Heart left ventricle (tissue), 16 donors: Measurements from ENCODE around the gene TMEM51. TPM values are rescaled to one million over a fixed set of nuclear protein-coding genes. Genes with fewer than 3 reads are reported as not detected.
A peak's percentile ranks its signal among the peaks of the same experiment; 100 is the strongest.

Source experiments
- ATAC-seq, 4 donors: fragments of 200-7000 bp; cut with Tn5 transposase; one replicate each; pipeline ENCODE4 v1.9.1; 2020 to 2022; ENCODE audit warnings: moderate library complexity in 4 of 4, mild to moderate bottlenecking in 3 of 4, moderate number of reproducible peaks in 1 of 4
- DNase-seq, 5 donors: peaks; one replicate each; pipeline ENCODE4 v3.0.0-alpha.2; 2020
- H3K27ac ChIP-seq, 12 donors: fragments of 200-600 bp; sonication (generic) in 4 of 12; one replicate each; pipeline versions ENCODE4 v1.5.0 to v1.8.0; 2016 to 2022; ENCODE audit warnings: mild to moderate bottlenecking in 2 of 12
- H3K27me3 ChIP-seq, 9 donors: fragments of 200-600 bp; sonication (generic) in 2 of 9; one replicate each; pipeline versions ENCODE4 v1.5.1 to v1.8.0; 2016 to 2022; ENCODE audit warnings: mild to moderate bottlenecking in 3 of 9
- H3K36me3 ChIP-seq, 9 donors: fragments of 200-600 bp; sonication (generic) in 2 of 9; one replicate each; pipeline versions ENCODE4 v1.5.0 to v1.8.0; 2018 to 2022; ENCODE audit warnings: mild to moderate bottlenecking in 2 of 9
- H3K4me1 ChIP-seq, 12 donors: fragments of 200-600 bp; sonication (generic) in 4 of 12; one replicate each; pipeline versions ENCODE4 v1.5.0 to v1.8.0; 2016 to 2022; ENCODE audit warnings: mild to moderate bottlenecking in 3 of 12
- H3K4me3 ChIP-seq, 12 donors: fragments of 200-600 bp; sonication (generic) in 4 of 12; one replicate each; pipeline versions ENCODE4 v1.5.0 to v1.8.0; 2017 to 2022; ENCODE audit warnings: mild to moderate bottlenecking in 9 of 12, moderate library complexity in 4 of 12
- H3K9me3 ChIP-seq, 12 donors: fragments of 200-600 bp; sonication (generic) in 4 of 12; one replicate each; pipeline versions ENCODE4 v1.5.0 to v1.8.0; 2016 to 2022; ENCODE audit warnings: mild to moderate bottlenecking in 1 of 12
- POLR2A ChIP-seq, 2 donors: fragments of 450-650 bp; IDR thresholded peaks; one replicate each; pipeline ENCODE4 v1.6.1; 2017; ENCODE audit warnings: antibody characterized with exemption in 2 of 2, mild to moderate bottlenecking in 2 of 2, moderate library complexity in 2 of 2
- WGBS, 4 donors: extraction: QIAGEN DNeasy Blood & Tissue Kit in 2 of 4; methylation state at CpG; one replicate each; pipeline versions ENCODE4 v1.1.5 to v1.1.7; 2013 to 2018; 5-methylcytosine and 5-hydroxymethylcytosine counted together
- intact Hi-C, 10 donors: fragments of 100-400 bp; cut with DNase I; formaldehyde crosslinking; loops; one replicate each; pipeline versions ENCODE4 v1.11.1 to v1.14.2; 2022
- polyA plus RNA-seq, 2 donors: library from polyadenylated mRNA; stranded (reverse); fragments of 200-250 nt; gene quantifications; one replicate each; pipeline ENCODE4 v1.2.3, GENCODE V29; 2013
- total RNA-seq, 9 donors: library from RNA; depleted of rRNA in 2 of 9; stranded (reverse); fragments of >200 nt in 2 of 9; fragmentation: NEBNext Ultra II Directional in 3 of 9; extraction: Animal tissue kit (Norgen Biotek cat#: 25700) in 3 of 9; gene quantifications; one replicate each; pipeline versions ENCODE4 v1.1.0 to v1.2.4, GENCODE V29; 2016 to 2023
- TF ChIP-seq, protein P1 (sequence below), 12 donors: fragments of 200-600 bp; sonication (generic) in 4 of 12; IDR thresholded peaks; one replicate each; pipeline versions ENCODE4 v1.5.0 to v1.8.0; 2018 to 2022; ENCODE audit warnings: antibody characterized with exemption in 12 of 12, mild to moderate bottlenecking in 5 of 12
- donor health status: ischemic (EF 13 %, LVEDD 7.1; RV severe dilation, severe dysfunction).
- donor health status: healthy with polysubstance abuse.
- donor health status: DM: no; HTN: yes; CAD: no.
- donor health status: DM: no; HTN: no; CAD: no.
- donor health status: ischemic (EF 25% LVEDD 6.9; RV normal size, moderate dysfunction).
- donor health status: ischemic (EF 25% LVEDD 5.7; RV mildly dilated, moderate dysfunction).
- donor health status: healthy.
- donor health status: DM: yes; HTN: yes; CAD: no.
- donor health status: ischemic (EF 35%, LVEDD 5.7; RV mildly dilated, moderate dysfunction).
- donor health status: nonischemic (EF 11% LVEDD 7.7; RV severe dilation, severe dysfunction).
- donor health status: DM: yes; HTN: yes; CAD: no.
- donor health status: PGD.
- donor health status: ischemic (EF 29% LVEDD 5.4; RV normal size, mild dysfunction).
- donor health status: nonischemic (EF 23%, LVEDD 6.1; RV moderate dilation, normal function).

Gene TMEM51
- total and polyA plus RNA-seq, 11 donors = 2.0 to 9.5 (median 3.8) TPM

GRCh38 chr1:15168479-15168878, 14.9 kb downstream of the TMEM51 start:
- no peak overlapping the region for H3K4me3 ChIP-seq
- no peak for TF ChIP-seq POLR2A (IDR thresholded peaks at IDR 0.05)
- TF ChIP-seq, protein P1, sequence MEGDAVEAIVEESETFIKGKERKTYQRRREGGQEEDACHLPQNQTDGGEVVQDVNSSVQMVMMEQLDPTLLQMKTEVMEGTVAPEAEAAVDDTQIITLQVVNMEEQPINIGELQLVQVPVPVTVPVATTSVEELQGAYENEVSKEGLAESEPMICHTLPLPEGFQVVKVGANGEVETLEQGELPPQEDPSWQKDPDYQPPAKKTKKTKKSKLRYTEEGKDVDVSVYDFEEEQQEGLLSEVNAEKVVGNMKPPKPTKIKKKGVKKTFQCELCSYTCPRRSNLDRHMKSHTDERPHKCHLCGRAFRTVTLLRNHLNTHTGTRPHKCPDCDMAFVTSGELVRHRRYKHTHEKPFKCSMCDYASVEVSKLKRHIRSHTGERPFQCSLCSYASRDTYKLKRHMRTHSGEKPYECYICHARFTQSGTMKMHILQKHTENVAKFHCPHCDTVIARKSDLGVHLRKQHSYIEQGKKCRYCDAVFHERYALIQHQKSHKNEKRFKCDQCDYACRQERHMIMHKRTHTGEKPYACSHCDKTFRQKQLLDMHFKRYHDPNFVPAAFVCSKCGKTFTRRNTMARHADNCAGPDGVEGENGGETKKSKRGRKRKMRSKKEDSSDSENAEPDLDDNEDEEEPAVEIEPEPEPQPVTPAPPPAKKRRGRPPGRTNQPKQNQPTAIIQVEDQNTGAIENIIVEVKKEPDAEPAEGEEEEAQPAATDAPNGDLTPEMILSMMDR (IDR thresholded peaks at IDR 0.05) = no peak
- H3K27me3 ChIP-seq = no peaks in the 10 kb centered on the region
- intact Hi-C loops = no loop called here
- no peaks in the 10 kb centered on the region for H3K9me3 ChIP-seq
- DNase-seq (no peak), ATAC-seq (peak; percentile 44 to 64 (median 58))
- H3K36me3 ChIP-seq = no peaks in the 10 kb centered on the region
- peak overlapping the region in 1 of 12 donors; percentile 37 for H3K27ac ChIP-seq
- H3K4me1 ChIP-seq = peaks cover 0 to 27% (median 0%) of the 10 kb centered on the region in 12 donors
- 50 to 66% (median 59%) methylated on average over 5 of the region's 5 CpGs for WGBS, 4 donors

- H3K36me3 ChIP-seq = no peaks in the 10 kb centered on the region
- H3K27ac ChIP-seq = no peak overlapping the region
- no peak for TF ChIP-seq POLR2A (IDR thresholded peaks at IDR 0.05)
- TF ChIP-seq, protein P1 (IDR thresholded peaks at IDR 0.05) = no peak
- no peak for DNase-seq
- WGBS, 4 donors = 91 to 94% (median 94%) methylated on average over 7 of the region's 7 CpGs
- ATAC-seq = no peak
- peaks cover 0 to 27% (median 0%) of the 10 kb centered on the region in 12 donors for H3K4me1 ChIP-seq
- H3K9me3 ChIP-seq = no peaks in the 10 kb centered on the region
- H3K27me3 ChIP-seq = no peaks in the 10 kb centered on the region
- intact Hi-C loops = no loop called here
- H3K4me3 ChIP-seq = no peak overlapping the region
These were observed 16.5 kb downstream of the TMEM51 start for GRCh38 chr1:15170071-15170470.

GRCh38 chr1:15171271-15171908, 17.8 kb downstream of the TMEM51 start:
- H3K4me1 ChIP-seq = peaks cover 0 to 27% (median 0%) of the 10 kb centered on the region in 12 donors
- H3K27ac ChIP-seq = peak overlapping the region in 2 of 12 donors; percentile 40 to 46
- ATAC-seq = no peak
- DNase-seq = no peak
- TF ChIP-seq, protein P1 (IDR thresholded peaks at IDR 0.05) = no peak
- no peak for TF ChIP-seq POLR2A (IDR thresholded peaks at IDR 0.05)
- no peaks in the 10 kb centered on the region for H3K9me3 ChIP-seq
- H3K36me3 ChIP-seq = no peaks in the 10 kb centered on the region
- H3K4me3 ChIP-seq = no peak overlapping the region
- H3K27me3 ChIP-seq = no peaks in the 10 kb centered on the region
- 80 to 91% (median 81%) methylated on average over 14 to 15 of the region's 15 CpGs for WGBS, 4 donors
- intact Hi-C loops = no loop called here

DNA sequence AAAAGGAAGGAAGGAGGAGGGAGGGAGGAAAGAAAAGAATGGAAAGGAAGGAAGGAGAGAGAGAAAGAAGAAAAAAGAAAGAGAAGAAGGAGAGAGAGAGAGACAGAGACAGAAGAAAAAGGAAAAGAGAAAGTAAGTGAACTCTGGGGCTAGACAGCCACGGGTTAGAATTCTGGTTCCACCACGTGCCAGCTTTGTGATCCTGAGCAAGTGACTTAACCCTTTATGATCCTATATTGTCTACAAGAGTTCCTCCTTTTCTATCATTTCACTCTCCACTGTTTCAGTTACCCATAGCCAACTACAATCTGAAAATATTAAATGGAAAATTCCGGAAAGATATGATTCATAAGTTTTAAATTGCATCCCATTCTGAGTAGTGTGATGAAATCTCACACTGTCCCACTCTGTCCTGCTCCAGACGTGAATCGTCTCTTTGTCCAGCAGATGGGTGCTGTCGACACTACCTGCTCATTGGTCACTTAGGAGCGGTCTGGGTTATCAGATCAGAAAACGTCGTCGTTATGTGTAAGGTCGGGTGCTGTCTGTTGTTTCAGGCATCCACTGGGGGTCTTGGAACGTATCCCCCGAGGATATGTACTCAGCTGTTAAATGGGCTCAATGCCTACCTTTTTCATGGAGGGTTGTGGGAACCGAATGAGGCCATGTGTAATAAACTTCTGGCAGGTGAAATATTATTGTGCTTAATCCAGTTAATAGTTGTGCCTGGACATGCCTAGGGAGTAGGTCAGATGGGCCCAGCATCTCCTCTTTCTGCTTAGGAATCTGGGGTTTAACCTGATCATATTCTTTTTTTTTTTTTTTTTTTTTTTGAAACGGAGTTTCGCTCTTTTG, 19.1 kb downstream of the TMEM51 start:
- H3K27ac ChIP-seq = peak overlapping the region in 2 of 12 donors; percentile 40 to 46

More for the DNA sequence above, 19.1 kb downstream of the TMEM51 start:
- TF ChIP-seq, protein P1 (IDR thresholded peaks at IDR 0.05) = no peak
- no peak for TF ChIP-seq POLR2A (IDR thresholded peaks at IDR 0.05)
- ATAC-seq (peak in 3 of 4 donors; percentile 52 to 90 (median 82)), DNase-seq (peak in 2 of 5 donors; percentile 46 to 61)
- intact Hi-C loops = no loop called here
- WGBS, 4 donors = 67 to 72% (median 69%) methylated on average over 16 of the region's 16 CpGs
- H3K27me3 ChIP-seq = no peaks in the 10 kb centered on the region
- peaks cover 0 to 37% (median 0%) of the 10 kb centered on the region in 12 donors for H3K4me1 ChIP-seq
- H3K9me3 ChIP-seq = no peaks in the 10 kb centered on the region
- H3K36me3 ChIP-seq = no peaks in the 10 kb centered on the region
- no peak overlapping the region for H3K4me3 ChIP-seq
